Keratinocyte (primary cell): ENCODE measurements around the gene KLHL21. TPM values are rescaled to one million over a fixed set of nuclear protein-coding genes. Genes with fewer than 3 reads are reported as not detected.

Experiments
- DNase-seq: peaks from one replicate; pipeline ENCODE4 v3.0.0-alpha.2; 2011; ENCODE audit warnings: low read depth, missing footprints, low spot score
- FAIRE-seq: peaks from 2 replicates; lab custom pipeline; 2011; peaks lifted over from hg19 to GRCh38; lab: Jason Lieb, UNC
- H2AFZ ChIP-seq: 2 replicates; pipeline ENCODE4 v1.6.0; 2012; ENCODE audit warnings: low read length, control low read depth, inconsistent platforms; ENCODE audit not compliant: control insufficient read depth
- H3K27ac ChIP-seq: 2 replicates; pipeline ENCODE4 v1.5.1; 2011; ENCODE audit warnings: low read length; ENCODE audit not compliant: control insufficient read depth, insufficient read depth
- H3K27me3 ChIP-seq: 3 replicates; pipeline ENCODE4 v1.6.0; 2011; ENCODE audit warnings: low read length; ENCODE audit not compliant: control insufficient read depth, insufficient read depth; ENCODE audit errors: extremely low read depth
- H3K36me3 ChIP-seq, 2 experiments: 2 replicates in 1 of 2; 3 replicates in 1 of 2; pipeline ENCODE4 v1.5.1; 2011; ENCODE audit warnings: low read length in 2 of 2, mild to moderate bottlenecking in 1 of 2; ENCODE audit not compliant: control insufficient read depth in 2 of 2, insufficient read depth in 2 of 2; ENCODE audit errors: extremely low read depth in 1 of 2
- H3K4me1 ChIP-seq: 3 replicates; pipeline ENCODE4 v1.5.1; 2011; ENCODE audit warnings: low read length; ENCODE audit not compliant: control insufficient read depth, insufficient read depth; ENCODE audit errors: extremely low read depth
- H3K4me2 ChIP-seq: 3 replicates; pipeline ENCODE4 v1.6.0; 2011; ENCODE audit warnings: low read depth, low read length; ENCODE audit not compliant: control insufficient read depth, insufficient read depth; ENCODE audit errors: extremely low read depth
- H3K4me3 ChIP-seq, 3 experiments: fragments of 200-600 bp in 1 of 3; sonication (generic) in 1 of 3; 2 replicates in 2 of 3; 3 replicates in 1 of 3; pipeline ENCODE4 v1.5.1; 2011 to 2016; ENCODE audit warnings: low read length in 3 of 3, mild to moderate bottlenecking in 3 of 3, control low read depth in 2 of 3, inconsistent platforms in 1 of 3, low read depth in 1 of 3, mixed read lengths in 1 of 3, mixed run types in 1 of 3, moderate library complexity in 1 of 3; ENCODE audit not compliant: control insufficient read depth in 2 of 3, insufficient read depth in 2 of 3; ENCODE audit errors: extremely low read depth in 1 of 3
- H3K79me2 ChIP-seq: 2 replicates; pipeline ENCODE4 v1.6.0; 2012; ENCODE audit warnings: low read length; ENCODE audit not compliant: control insufficient read depth, insufficient read depth
- H3K9ac ChIP-seq: 3 replicates; pipeline ENCODE4 v1.6.0; 2011; ENCODE audit warnings: low read length; ENCODE audit not compliant: control insufficient read depth, insufficient read depth; ENCODE audit errors: extremely low read depth
- H3K9me1 ChIP-seq: 3 replicates; pipeline ENCODE4 v1.6.0; 2011; ENCODE audit warnings: low read length; ENCODE audit not compliant: control insufficient read depth, insufficient read depth; ENCODE audit errors: extremely low read depth
- H3K9me3 ChIP-seq: 2 replicates; pipeline ENCODE4 v1.5.1; 2012; ENCODE audit warnings: low read depth, low read length; ENCODE audit not compliant: control insufficient read depth
- H4K20me1 ChIP-seq: 3 replicates; pipeline ENCODE4 v1.6.0; 2011; ENCODE audit warnings: low read length; ENCODE audit not compliant: control insufficient read depth, insufficient read depth; ENCODE audit errors: extremely low read depth
- CTCF ChIP-seq, 3 experiments: IDR thresholded peaks in 1 of 3; conservative IDR thresholded peaks in 1 of 3; optimal IDR thresholded peaks in 1 of 3; 2 replicates in 2 of 3; 3 replicates in 1 of 3; pipeline versions ENCODE3 to v1.5.1; 2011; ENCODE audit warnings: low read length in 3 of 3, mild to moderate bottlenecking in 3 of 3, moderate library complexity in 2 of 3, control low read depth in 1 of 3, inconsistent platforms in 1 of 3; ENCODE audit not compliant: insufficient read depth in 2 of 3; ENCODE audit errors: extremely low read depth in 1 of 3
- EZH2 ChIP-seq: IDR thresholded peaks from one replicate; pipeline ENCODE4 v1.6.1; 2012; ENCODE audit warnings: inconsistent platforms, mild to moderate bottlenecking, low read length, moderate library complexity
- dilution Hi-C: fragments of 300-500 bp; cut with MboI; formaldehyde crosslinking; loops from one replicate; pipeline ENCODE4 v1.7.0; 2020; ENCODE audit warnings: low sequenced_read_pairs; ENCODE audit not compliant: extremely low pct_ligation_motif_present
- polyA plus RNA-seq, 5 experiments: library from polyadenylated mRNA; depleted of rRNA in 3 of 5; stranded (reverse) in 3 of 5; stranded (forward) in 1 of 5; unstranded in 1 of 5; fragments of >200 nt; gene quantifications; 1 replicate in 1 of 5; 2 replicates in 3 of 5; 3 replicates in 1 of 5; pipeline versions ENCODE4 v1.2.1 to v1.2.3, GENCODE V29; 2011 to 2012; ENCODE audit warnings: missing spikeins in 2 of 5, low read depth in 1 of 5, low replicate concordance in 1 of 5

Gene KLHL21
- polyA plus RNA-seq, 1 donor (not counting 4 experiments of a cell fraction or from before 2014, with no cell fraction given), result 24.8 TPM

GRCh38 chr1:6622396-6623152, 19.9 kb upstream of the KLHL21 start:
- no peaks in the 10 kb centered on the region for H3K9me3 ChIP-seq
- H3K36me3 ChIP-seq, result peaks cover 21 to 25% of the 10 kb centered on the region in 2 experiments
- no peaks in the 10 kb centered on the region for H3K9me1 ChIP-seq
- peaks cover 34% of the 10 kb centered on the region for H3K79me2 ChIP-seq
- no peak overlapping the region for H3K4me2 ChIP-seq
- no peaks in the 10 kb centered on the region for H3K27me3 ChIP-seq
- FAIRE-seq (no peak), DNase-seq (no peak)
- dilution Hi-C loops, result no loop called here
- H2AFZ ChIP-seq, result no peak overlapping the region
- H3K4me3 ChIP-seq, result no peak overlapping the region
- peaks cover 11% of the 10 kb centered on the region for H3K4me1 ChIP-seq
- no peak overlapping the region for H3K27ac ChIP-seq
- TF ChIP-seq CTCF (optimal IDR thresholded peaks at IDR 0.05 in 1 of 3, IDR thresholded peaks at IDR 0.05 in 1 of 3, conservative IDR thresholded peaks at IDR 0.05 in 1 of 3; ENCODE audit: extremely low read depth in 1 of 3, insufficient read depth in 2 of 3, low read length in 3 of 3) (no peak), EZH2 (no peak)
- no peak overlapping the region for H3K9ac ChIP-seq
- H4K20me1 ChIP-seq, result peaks cover 2% of the 10 kb centered on the region

- no peaks in the 10 kb centered on the region for H3K27me3 ChIP-seq
- no peak overlapping the region for H3K27ac ChIP-seq
- H3K9ac ChIP-seq, result no peak overlapping the region
- H3K4me3 ChIP-seq, result no peak overlapping the region
- no peaks in the 10 kb centered on the region for H3K9me1 ChIP-seq
- no peak overlapping the region for H3K4me2 ChIP-seq
- peaks cover 34% of the 10 kb centered on the region for H3K79me2 ChIP-seq
- H3K9me3 ChIP-seq, result no peaks in the 10 kb centered on the region
- H4K20me1 ChIP-seq, result peaks cover 2% of the 10 kb centered on the region
- TF ChIP-seq CTCF (optimal IDR thresholded peaks at IDR 0.05 in 1 of 3, IDR thresholded peaks at IDR 0.05 in 1 of 3, conservative IDR thresholded peaks at IDR 0.05 in 1 of 3; ENCODE audit: extremely low read depth in 1 of 3, insufficient read depth in 2 of 3, low read length in 3 of 3), result no peak
- TF ChIP-seq EZH2, result no peak
- H3K4me1 ChIP-seq, result peaks cover 11% of the 10 kb centered on the region
- FAIRE-seq (no peak), DNase-seq (no peak)
- dilution Hi-C loops, result no loop called here
- no peak overlapping the region for H2AFZ ChIP-seq
- peaks cover 21 to 26% of the 10 kb centered on the region in 2 experiments for H3K36me3 ChIP-seq
These were observed 19.0 kb upstream of the KLHL21 start for GRCh38 chr1:6621429-6622391.
